Erythroblast (primary cell): Measurements from ENCODE around the gene SRSF4.

ENCODE experiments used
- DNase-seq, 2 experiments: peaks; one replicate each; lab custom pipeline; 2025; lab: John Stamatoyannopoulos, UW
- GATA1 ChIP-seq: IDR thresholded peaks from 2 replicates; pipeline ENCODE4 v1.6.1; 2011; ENCODE audit warnings: low read depth, mild to moderate bottlenecking, control low read depth, low read length, moderate library complexity
- POLR2A ChIP-seq: IDR thresholded peaks from 2 replicates; pipeline ENCODE4 v1.6.1; 2011; ENCODE audit warnings: mild to moderate bottlenecking, low read length

The SRSF4 gene

GRCh38 chr1:29099286-29099685 is 82.4 kb downstream of the SRSF4 start:
- TF ChIP-seq GATA1, result no peak
- TF ChIP-seq POLR2A, result no peak
- no peak for DNase-seq
